HG03108 (cell line): ENCODE results near the gene DCP1B.
"Not testable (repeated sequence)": the region's sequence is repeated elsewhere in the genome, so short reads cannot be mapped to it uniquely, and the experiment has no call there.

Source experiments
- ATAC-seq: cut with Tn5 transposase; IDR thresholded peaks from one replicate; pipeline ENCODE4 v1.9.1; 2021; ENCODE audit warnings: moderate library complexity; ENCODE audit not compliant: unreplicated experiment

The DCP1B gene

GRCh38 chr12:1977588-1977987 lies 26.7 kb downstream of the DCP1B start:
- ATAC-seq: no peak

GRCh38 chr12:1977109-1977508 lies 27.1 kb downstream of the DCP1B start:
- no peak for ATAC-seq

GRCh38 chr12:1974812-1975211 lies 29.4 kb downstream of the DCP1B start:
- ATAC-seq: no peak

- ATAC-seq: no peak
Measured at GRCh38 chr12:1972856-1973317, 31.4 kb downstream of the DCP1B start.

- no peak for ATAC-seq
Measured at GRCh38 chr12:1972260-1972659, 32.0 kb downstream of the DCP1B start.

GRCh38 chr12:1970331-1970900 lies 33.8 kb downstream of the DCP1B start:
- no peak for ATAC-seq

GRCh38 chr12:1966561-1967226 lies 37.6 kb downstream of the DCP1B start:
- no peak for ATAC-seq

- ATAC-seq: no peak
Measured at GRCh38 chr12:1965916-1966315, 38.3 kb downstream of the DCP1B start.

- ATAC-seq: no peak
Measured at GRCh38 chr12:1962051-1963020, 41.9 kb downstream of the DCP1B start.

GRCh38 chr12:1956716-1957115 lies 47.5 kb downstream of the DCP1B start:
- ATAC-seq: no peak

GRCh38 chr12:1949771-1950470 lies 54.3 kb downstream of the DCP1B start:
- no peak for ATAC-seq

GRCh38 chr12:1948883-1949282 lies 55.4 kb downstream of the DCP1B start:
- ATAC-seq: no peak

GRCh38 chr12:1947081-1947480 lies 57.2 kb downstream of the DCP1B start:
- ATAC-seq: no peak

- ATAC-seq: no peak
Measured at GRCh38 chr12:1946296-1946695, 58.0 kb downstream of the DCP1B start.

- not testable (repeated sequence) for ATAC-seq
Measured at GRCh38 chr12:1945502-1945901, 58.8 kb downstream of the DCP1B start.

- ATAC-seq: no peak
Measured at GRCh38 chr12:1939801-1940607, 64.3 kb downstream of the DCP1B start.

- ATAC-seq: no peak
Measured at GRCh38 chr12:1939331-1939730, 64.9 kb downstream of the DCP1B start.

GRCh38 chr12:1937481-1938224 lies 66.6 kb downstream of the DCP1B start:
- ATAC-seq: no peak
